Neuronal stem cell (in vitro differentiated cells): ENCODE results near the gene CLTC.

ENCODE experiments used
- DNase-seq: peaks from one replicate; pipeline ENCODE4 v3.0.0-alpha.2; 2013; ENCODE audit warnings: low spot score
- H2AFZ ChIP-seq: one replicate; pipeline ENCODE4 v1.6.1; 2013; ENCODE audit warnings: mild to moderate bottlenecking, low read length, inconsistent platforms
- H2AK5ac ChIP-seq: 2 replicates; pipeline ENCODE4 v1.6.1; 2013; ENCODE audit warnings: low read depth, mild to moderate bottlenecking, inconsistent platforms, low read length, moderate library complexity, mixed read lengths
- H2BK120ac ChIP-seq: 2 replicates; pipeline ENCODE4 v1.6.1; 2013; ENCODE audit warnings: low read depth, mild to moderate bottlenecking, inconsistent platforms, low read length, moderate library complexity, mixed read lengths
- H2BK12ac ChIP-seq: one replicate; pipeline ENCODE4 v1.6.1; 2013; ENCODE audit warnings: low read length, inconsistent platforms
- H2BK15ac ChIP-seq: 2 replicates; pipeline ENCODE4 v1.6.1; 2013; ENCODE audit warnings: mild to moderate bottlenecking, low read length, inconsistent platforms, mixed read lengths
- H2BK5ac ChIP-seq: one replicate; pipeline ENCODE4 v1.6.1; 2013; ENCODE audit warnings: inconsistent platforms, mild to moderate bottlenecking, low read length, moderate library complexity
- H3K14ac ChIP-seq: one replicate; pipeline ENCODE4 v1.6.1; 2013; ENCODE audit warnings: low read length, inconsistent platforms
- H3K18ac ChIP-seq: 2 replicates; pipeline ENCODE4 v1.6.1; 2013; ENCODE audit warnings: low read length, inconsistent platforms
- H3K23ac ChIP-seq: 2 replicates; pipeline ENCODE4 v1.6.1; 2013; ENCODE audit warnings: low read depth, mild to moderate bottlenecking, mixed read lengths, low read length, inconsistent platforms; ENCODE audit not compliant: poor library complexity
- H3K27ac ChIP-seq: replicated peaks from 3 replicates; pipeline ENCODE4 v1.5.1; 2013; ENCODE audit warnings: low read length, inconsistent platforms
- H3K27me3 ChIP-seq, 3 experiments: 2 replicates each; pipeline ENCODE4 v1.6.1; 2013; ENCODE audit warnings: low read length in 3 of 3, mild to moderate bottlenecking in 2 of 3, inconsistent platforms in 1 of 3, low read depth in 1 of 3, mixed read lengths in 1 of 3, moderate library complexity in 1 of 3; ENCODE audit not compliant: control insufficient read depth in 3 of 3, insufficient read depth in 3 of 3
- H3K36me3 ChIP-seq, 2 donors: replicated peaks in 1 of 2; 2 replicates each; pipeline ENCODE4 v1.6.1; 2013; ENCODE audit warnings: low read length in 2 of 2; ENCODE audit not compliant: control insufficient read depth in 2 of 2, insufficient read depth in 2 of 2
- H3K4ac ChIP-seq: 2 replicates; pipeline ENCODE4 v1.6.1; 2013; ENCODE audit warnings: inconsistent platforms, mild to moderate bottlenecking, low read length, moderate library complexity
- H3K4me1 ChIP-seq, 2 donors: 1 replicate in 1 of 2; 2 replicates in 1 of 2; pipeline ENCODE4 v1.6.1; 2013; ENCODE audit warnings: low read length in 2 of 2, low read depth in 1 of 2; ENCODE audit not compliant: control insufficient read depth in 2 of 2, insufficient read depth in 1 of 2
- H3K4me2 ChIP-seq: one replicate; pipeline ENCODE4 v1.6.1; 2013; ENCODE audit warnings: mild to moderate bottlenecking, low read length, inconsistent platforms; ENCODE audit not compliant: insufficient read depth, poor library complexity, severe bottlenecking
- H3K4me3 ChIP-seq, 2 donors: 2 replicates each; pipeline ENCODE4 v1.5.1; 2013; ENCODE audit warnings: low read length in 2 of 2, mild to moderate bottlenecking in 2 of 2, inconsistent platforms in 1 of 2, moderate library complexity in 1 of 2
- H3K79me1 ChIP-seq: one replicate; pipeline ENCODE4 v1.6.1; 2013; ENCODE audit warnings: low read depth, mild to moderate bottlenecking, inconsistent platforms, low read length, moderate library complexity
- H3K9ac ChIP-seq: one replicate; pipeline ENCODE4 v1.6.1; 2013; ENCODE audit warnings: mild to moderate bottlenecking, low read depth, low read length, inconsistent platforms; ENCODE audit not compliant: poor library complexity
- H3K9me3 ChIP-seq, 2 donors: replicated peaks in 1 of 2; 2 replicates each; pipeline versions ENCODE3 to v1.6.1; 2013; ENCODE audit warnings: low read length in 2 of 2, mild to moderate bottlenecking in 2 of 2, inconsistent platforms in 1 of 2, low read depth in 1 of 2, mixed read lengths in 1 of 2, moderate library complexity in 1 of 2; ENCODE audit not compliant: control insufficient read depth in 2 of 2, insufficient read depth in 1 of 2
- H4K8ac ChIP-seq: one replicate; pipeline ENCODE4 v1.6.1; 2013; ENCODE audit warnings: low read depth, mild to moderate bottlenecking, inconsistent platforms, low read length, moderate library complexity
- H4K91ac ChIP-seq: one replicate; pipeline ENCODE4 v1.6.1; 2013; ENCODE audit warnings: low read length, low read depth, mild to moderate bottlenecking, inconsistent platforms; ENCODE audit not compliant: poor library complexity
- WGBS, 2 donors: extraction: QIAGEN DNeasy Blood & Tissue Kit; methylation state at CpG; one replicate each; pipeline ENCODE4 v1.1.7; 2013; ENCODE audit warnings: missing lambda C conversion rate in 2 of 2, mixed read lengths in 1 of 2; ENCODE audit not compliant: insufficient read length in 2 of 2, insufficient replicate concordance in 1 of 2; ENCODE audit errors: extremely low coverage in 2 of 2; 5-methylcytosine and 5-hydroxymethylcytosine counted together

Gene CLTC

DNA sequence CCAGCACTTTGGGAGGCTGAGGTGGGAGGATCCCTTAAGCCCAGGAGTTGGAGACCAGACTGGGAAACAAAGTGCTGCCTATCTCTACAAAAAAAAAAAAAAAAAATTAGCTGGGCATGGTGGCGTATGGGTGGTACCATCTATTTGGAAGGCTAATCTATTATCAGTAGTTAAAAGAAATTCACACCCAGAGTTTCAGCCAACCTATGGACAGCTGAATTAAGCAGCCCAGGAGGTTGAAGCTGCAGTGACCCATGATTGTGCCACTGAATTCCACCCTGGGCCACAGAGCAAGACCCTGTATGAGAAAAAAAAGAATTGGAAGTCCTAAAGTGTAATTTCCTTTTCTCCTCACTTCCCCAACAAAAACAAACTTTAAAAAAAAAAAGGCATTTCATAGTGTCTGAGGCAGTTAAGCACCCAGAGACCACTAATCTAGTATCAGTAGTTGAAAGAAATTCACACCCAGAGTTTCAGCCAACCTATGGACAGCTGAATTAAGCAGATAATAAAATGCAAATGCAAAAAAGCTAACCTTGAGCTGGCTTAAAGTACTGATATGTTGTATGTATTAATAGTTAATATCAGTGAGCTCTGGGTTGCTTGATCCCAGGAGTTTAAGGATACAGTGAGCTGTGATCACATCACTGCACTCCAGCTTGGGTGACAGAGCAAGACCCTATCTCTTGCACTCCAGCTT lies 18.1 kb downstream of the CLTC start:
- H2BK5ac ChIP-seq, result no peak overlapping the region
- H3K79me1 ChIP-seq, result peaks cover 6% of the 10 kb centered on the region
- no peak overlapping the region for H2BK12ac ChIP-seq
- H3K4me1 ChIP-seq, result peaks cover 0 to 13% of the 10 kb centered on the region in 2 donors
- no peak overlapping the region for H4K8ac ChIP-seq
- no peak overlapping the region for H3K4me3 ChIP-seq
- H3K27me3 ChIP-seq, result no peaks in the 10 kb centered on the region
- no peak overlapping the region for H3K18ac ChIP-seq
- no peak overlapping the region for H3K27ac ChIP-seq
- no peak overlapping the region for H3K9ac ChIP-seq
- no peak overlapping the region for H2BK120ac ChIP-seq
- DNase-seq, result no peak
- no peak overlapping the region for H2AK5ac ChIP-seq
- no peak overlapping the region for H4K91ac ChIP-seq
- H2BK15ac ChIP-seq, result no peak overlapping the region
- WGBS, 2 donors, result no CpG with 5 or more reads among the region's 1 CpG
- H3K23ac ChIP-seq, result no peak overlapping the region
- H3K9me3 ChIP-seq, result no peaks in the 10 kb centered on the region
- no peak overlapping the region for H2AFZ ChIP-seq
- H3K36me3 ChIP-seq, result peaks cover 0 to 30% of the 10 kb centered on the region in 2 donors
- no peak overlapping the region for H3K4ac ChIP-seq
- no peak overlapping the region for H3K4me2 ChIP-seq
- H3K14ac ChIP-seq, result no peak overlapping the region

DNA sequence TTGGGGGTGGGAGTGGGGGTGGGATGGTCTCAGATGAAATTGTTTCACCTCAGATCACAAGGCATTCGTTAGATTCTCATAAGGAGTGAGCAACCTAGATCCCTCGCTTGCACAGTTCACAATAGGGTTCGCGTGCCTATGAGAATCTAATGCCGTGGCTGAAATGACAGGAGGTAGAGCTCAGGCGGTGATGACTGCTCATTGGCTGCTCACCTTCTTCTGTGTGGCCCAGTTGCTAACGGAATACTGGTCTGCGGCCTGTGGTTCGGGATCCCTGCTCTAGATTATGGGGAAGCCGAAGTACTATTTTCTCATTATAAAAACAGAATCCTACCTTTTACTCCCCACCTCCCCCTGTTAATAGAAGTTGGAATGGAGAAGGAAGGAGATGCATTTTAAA lies 18.9 kb downstream of the CLTC start:
- Histone ChIP-seq H3K36me3 (peaks cover 0 to 35% of the 10 kb centered on the region in 2 donors), H3K23ac (no peak overlapping the region), H3K79me1 (peaks cover 6% of the 10 kb centered on the region), H3K9me3 (no peaks in the 10 kb centered on the region), H3K4me3 (no peak overlapping the region), H3K27me3 (no peaks in the 10 kb centered on the region), H4K8ac (no peak overlapping the region), H3K4me1 (peaks cover 0 to 13% of the 10 kb centered on the region in 2 donors), H3K18ac (no peak overlapping the region), H2BK15ac (no peak overlapping the region), H3K9ac (no peak overlapping the region), H2BK120ac (no peak overlapping the region), H2AK5ac (no peak overlapping the region), H2BK5ac (no peak overlapping the region), H3K4ac (no peak overlapping the region), H2AFZ (no peak overlapping the region), H2BK12ac (no peak overlapping the region), H3K27ac (no peak overlapping the region), H4K91ac (no peak overlapping the region), H3K14ac (no peak overlapping the region), H3K4me2 (no peak overlapping the region)
- WGBS, 2 donors, result no CpG with 5 or more reads among the region's 10 CpGs
- DNase-seq, result no peak

DNA sequence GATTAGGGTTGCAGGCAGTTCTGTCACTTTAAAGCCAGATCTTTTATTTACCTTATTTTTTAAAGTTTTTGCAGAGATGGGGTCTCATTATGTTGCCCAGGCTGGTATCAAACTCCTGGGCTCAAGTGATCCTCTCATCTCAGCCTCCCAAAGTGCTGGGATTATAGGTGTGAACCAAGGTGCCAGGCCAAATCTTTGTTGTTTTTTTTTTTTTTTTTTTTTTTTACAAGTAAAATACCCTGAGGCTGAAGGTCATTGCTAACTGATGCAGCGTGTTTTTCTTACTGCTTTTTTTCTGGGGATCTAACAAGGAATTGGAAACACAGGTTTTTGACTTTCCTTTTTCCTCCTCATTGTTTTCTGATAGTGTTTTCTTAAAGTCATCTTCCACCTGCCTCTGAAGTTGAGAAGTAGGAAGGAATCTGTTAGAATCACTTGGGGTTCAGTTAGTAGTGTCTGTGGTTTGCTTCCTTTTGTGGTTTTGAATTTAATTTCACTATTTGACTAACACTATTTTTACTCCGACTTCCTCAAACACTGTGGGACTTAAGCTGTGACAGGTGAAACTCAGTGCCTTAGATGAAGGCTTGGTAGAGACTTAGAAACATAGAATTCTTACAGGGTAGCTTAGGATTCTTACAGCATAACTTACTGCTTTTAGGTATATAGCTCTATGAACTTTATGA lies 22.2 kb downstream of the CLTC start:
- Histone ChIP-seq H3K27ac (no peak overlapping the region), H3K36me3 (peaks cover 4 to 44% of the 10 kb centered on the region in 2 donors), H2BK5ac (no peak overlapping the region), H3K9ac (no peak overlapping the region), H3K18ac (no peak overlapping the region), H3K14ac (no peak overlapping the region), H3K23ac (no peak overlapping the region), H3K4ac (no peak overlapping the region), H2AFZ (no peak overlapping the region), H2BK12ac (no peak overlapping the region), H3K4me1 (no peaks in the 10 kb centered on the region), H2BK15ac (no peak overlapping the region), H3K79me1 (peaks cover 2% of the 10 kb centered on the region), H3K4me2 (no peak overlapping the region), H4K8ac (no peak overlapping the region), H3K27me3 (no peaks in the 10 kb centered on the region), H3K4me3 (no peak overlapping the region), H4K91ac (no peak overlapping the region), H2BK120ac (no peak overlapping the region), H2AK5ac (no peak overlapping the region), H3K9me3 (no peaks in the 10 kb centered on the region)
- no CpG with 5 or more reads among the region's 2 CpGs for WGBS, 2 donors
- no peak for DNase-seq

DNA sequence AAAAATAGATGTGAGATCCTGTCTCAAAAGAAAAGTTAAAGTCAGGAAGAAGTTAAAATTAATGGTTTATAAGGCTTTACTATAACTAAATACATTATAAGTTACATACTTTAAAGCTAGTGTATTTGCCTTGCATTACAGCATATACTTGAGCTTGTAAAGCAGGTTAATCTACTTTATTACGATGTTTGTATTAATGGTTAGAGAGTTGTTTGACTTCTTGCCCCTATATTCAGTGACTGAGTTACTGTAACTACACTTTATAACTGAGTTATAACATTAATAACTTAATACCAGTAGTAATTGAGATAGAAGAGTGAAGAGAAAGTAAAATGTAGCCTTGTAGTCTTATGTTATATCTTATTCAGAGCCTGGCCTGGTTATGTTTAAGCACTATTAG lies 22.9 kb downstream of the CLTC start:
- DNase-seq, result no peak
- no peak overlapping the region for H3K9ac ChIP-seq
- no peak overlapping the region for H2AK5ac ChIP-seq
- no peaks in the 10 kb centered on the region for H3K4me1 ChIP-seq
- H2AFZ ChIP-seq, result no peak overlapping the region
- H3K23ac ChIP-seq, result no peak overlapping the region
- no CpG with 5 or more reads among the region's 1 CpG for WGBS, 2 donors
- no peak overlapping the region for H4K91ac ChIP-seq
- no peak overlapping the region for H3K27ac ChIP-seq
- no peak overlapping the region for H2BK5ac ChIP-seq
- H2BK15ac ChIP-seq, result no peak overlapping the region
- H3K79me1 ChIP-seq, result peaks cover 2% of the 10 kb centered on the region
- no peak overlapping the region for H3K4me3 ChIP-seq
- no peak overlapping the region for H3K4ac ChIP-seq
- H3K9me3 ChIP-seq, result no peaks in the 10 kb centered on the region
- H3K18ac ChIP-seq, result no peak overlapping the region
- H2BK120ac ChIP-seq, result no peak overlapping the region
- no peak overlapping the region for H3K4me2 ChIP-seq
- no peak overlapping the region for H2BK12ac ChIP-seq
- H3K27me3 ChIP-seq, result no peaks in the 10 kb centered on the region
- no peak overlapping the region for H3K14ac ChIP-seq
- H3K36me3 ChIP-seq, result peaks cover 4 to 51% of the 10 kb centered on the region in 2 donors
- no peak overlapping the region for H4K8ac ChIP-seq
